ENCODE measurements around the gene DLEU7. TPM values are rescaled to one million over a fixed set of nuclear protein-coding genes. Genes with fewer than 3 reads are reported as not detected.

The DLEU7 gene
- total and polyA plus RNA-seq, 2 of the 8 experiments (the other 6 are each of a cell fraction or from before 2014, with no cell fraction given), result 4.9 to 5.2 TPM

GRCh38 chr13:50810468-50810867 is 33.0 kb downstream of the DLEU7 start (continued):
- TF ChIP-seq CHD7 (IDR thresholded peaks at IDR 0.05; ENCODE audit: insufficient replicate concordance, low read length), result no peak
- TF ChIP-seq GTF2F1 (IDR thresholded peaks at IDR 0.05; ENCODE audit: borderline replicate concordance, low read depth, low read length), result no peak
- no peak for TF ChIP-seq CHD1 (IDR thresholded peaks at IDR 0.05; ENCODE audit: low read depth, low read length)
- no peak for TF ChIP-seq HDAC2 (IDR thresholded peaks at IDR 0.05; ENCODE audit: borderline replicate concordance in 1 of 2, low read depth in 2 of 2, low read length in 2 of 2)

All from H1 (cell line).